NCI-H1105 (cell line): ENCODE results near the gene NCOR2.

Experiments
- DNase-seq: peaks from one replicate; lab custom pipeline; 2025; lab: John Stamatoyannopoulos, UW

Gene NCOR2

DNA sequence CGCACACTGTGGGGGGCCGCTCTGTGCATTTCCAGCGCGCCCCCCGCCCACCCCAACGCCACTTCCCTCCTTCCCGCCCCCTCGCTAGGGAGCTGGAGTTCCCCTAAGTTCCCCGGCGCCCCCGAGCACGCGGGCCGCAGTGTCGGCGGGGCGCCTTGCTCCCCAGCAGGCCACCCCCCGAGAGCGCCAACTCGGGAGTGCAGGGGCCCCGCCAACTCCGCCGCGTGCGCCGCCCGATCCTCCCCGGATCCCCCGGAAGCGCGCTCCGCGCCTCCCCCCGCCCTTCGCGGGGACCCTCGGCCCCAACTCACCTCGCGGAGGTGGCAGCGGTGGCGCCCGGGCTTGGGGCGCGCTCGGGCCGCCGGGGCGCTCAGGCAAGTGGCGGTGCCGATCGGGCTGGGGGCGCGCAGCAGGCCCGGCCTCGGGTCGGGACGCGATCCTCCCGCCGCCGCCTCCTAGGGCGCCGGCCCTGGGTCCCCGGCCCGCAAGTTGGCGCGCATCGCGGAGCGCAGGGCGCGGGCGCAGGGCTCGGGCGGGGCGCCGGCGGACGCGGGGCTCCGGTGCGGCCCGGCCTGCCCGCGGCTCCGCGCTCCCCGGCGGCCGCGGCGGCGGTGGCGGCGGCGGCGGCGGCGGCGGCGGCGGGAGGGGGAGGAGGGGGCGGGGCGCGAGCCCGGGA, at the start of gene NCOR2:
Gene NCOR2 (minus strand): TSS at position 616 of the 676 bp plus-strand sequence. CDS start 72,361 bp downstream, outside the sequence.
- DNase-seq = peak; percentile 17

- no peak for DNase-seq
Observed at GRCh38 chr12:124616394-124617221, 49.2 kb upstream of the NCOR2 start.

DNA sequence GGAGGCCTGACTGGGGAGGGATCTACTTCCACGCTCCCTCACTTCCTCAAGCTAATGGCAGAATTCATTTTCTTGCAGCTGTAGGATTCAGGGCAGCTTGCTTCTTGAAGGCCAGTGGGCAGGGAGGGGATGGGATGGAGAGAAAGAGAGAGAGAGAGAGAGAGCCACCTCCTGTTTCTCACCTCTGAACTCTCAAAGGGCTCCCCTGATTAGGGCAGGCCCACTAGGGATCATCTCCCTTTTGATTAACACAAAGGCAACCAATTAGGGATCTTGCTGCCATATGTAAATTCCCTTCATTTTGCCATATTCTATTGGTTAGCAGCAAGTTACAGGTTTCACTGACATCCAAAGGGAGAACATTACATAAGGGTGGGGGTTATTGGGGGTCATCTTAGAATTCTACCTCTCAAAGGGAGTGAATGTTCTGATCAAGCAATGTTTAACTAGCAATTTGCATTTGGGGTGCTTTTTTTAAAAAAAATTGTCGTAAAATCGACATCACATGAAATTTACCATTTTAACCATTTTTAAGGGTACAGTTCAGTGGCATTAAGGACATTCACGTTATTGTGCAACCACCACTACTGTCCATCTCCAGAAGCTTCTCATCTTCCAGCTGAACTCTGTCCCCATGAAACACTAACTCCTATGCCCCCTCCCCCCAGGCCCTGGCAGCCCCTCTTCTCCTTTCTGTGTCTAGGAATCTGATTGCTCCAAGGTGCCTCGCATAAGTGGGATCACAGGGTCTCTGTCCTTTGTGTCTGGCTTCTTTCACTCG, 47.3 kb upstream of the NCOR2 start:
- DNase-seq = no peak

GRCh38 chr12:124613151-124613585, 45.8 kb upstream of the NCOR2 start:
- no peak for DNase-seq

DNA sequence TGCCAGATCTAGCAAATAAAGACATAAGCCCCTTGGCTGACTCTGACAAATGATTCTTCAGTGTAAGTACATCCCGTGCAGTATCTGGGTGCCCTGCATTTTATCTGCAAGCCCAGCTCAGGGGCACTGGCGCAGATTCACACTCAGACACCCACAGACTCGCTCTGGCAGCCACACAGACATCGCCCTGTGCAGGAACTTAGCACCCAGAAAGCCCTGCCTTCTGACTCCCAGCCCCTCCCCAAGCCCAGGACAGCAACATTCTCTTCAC, 44.9 kb upstream of the NCOR2 start:
- DNase-seq = no peak

- no peak for DNase-seq
Observed at GRCh38 chr12:124611559-124612409, 44.4 kb upstream of the NCOR2 start.

GRCh38 chr12:124610629-124611558, 43.5 kb upstream of the NCOR2 start:
- DNase-seq = no peak

- no peak for DNase-seq
Observed at GRCh38 chr12:124610021-124610612, 42.7 kb upstream of the NCOR2 start.

- DNase-seq = peak; percentile 92
Observed at GRCh38 chr12:124609041-124609989, 41.9 kb upstream of the NCOR2 start.

- DNase-seq = no peak
Observed at GRCh38 chr12:124608450-124608870, 41.0 kb upstream of the NCOR2 start.

- no peak for DNase-seq
Observed at GRCh38 chr12:124607681-124608425, 40.4 kb upstream of the NCOR2 start.

DNA sequence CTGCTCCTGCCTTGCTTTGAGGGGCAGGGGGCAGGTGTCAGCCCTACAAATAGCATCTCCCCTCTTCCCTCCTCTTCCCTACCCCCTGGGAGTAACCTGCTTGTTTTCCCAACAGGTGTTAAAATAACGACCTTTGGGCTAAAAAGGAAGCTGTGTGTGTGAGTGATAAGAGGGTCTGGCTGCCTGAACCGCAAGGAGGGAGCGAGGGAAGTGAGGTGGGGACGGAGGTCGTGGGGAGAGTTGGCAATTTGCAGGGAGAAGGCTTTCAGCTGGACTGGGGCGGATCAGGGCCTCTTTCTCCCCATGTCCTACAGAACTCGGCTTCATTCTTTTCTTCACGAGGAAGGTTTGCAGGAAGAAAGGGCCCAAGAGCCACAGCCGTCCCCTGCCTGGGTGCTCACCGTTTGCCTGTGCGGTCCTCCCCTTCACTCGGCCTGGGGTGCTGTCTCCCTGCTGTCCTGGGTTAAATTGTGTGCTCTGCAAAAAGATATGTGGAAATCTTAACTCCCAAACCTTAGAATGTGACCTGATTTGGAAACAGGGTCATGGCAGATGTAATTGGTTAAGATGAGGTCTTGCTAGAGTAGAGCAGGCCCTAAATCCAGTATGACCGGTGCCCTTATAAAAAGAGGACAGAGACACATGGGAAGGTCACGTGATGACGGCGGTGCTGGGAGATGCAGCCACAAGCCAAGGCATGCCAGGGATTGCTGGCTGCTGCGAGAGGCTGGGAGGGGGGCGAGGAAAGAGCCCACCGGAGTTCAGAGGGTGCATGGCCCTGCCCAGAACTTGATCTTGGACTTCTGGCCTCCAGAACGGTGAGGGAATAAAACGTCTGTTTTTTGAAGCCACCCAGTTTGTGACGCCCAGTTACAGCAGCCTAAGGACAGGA, 38.7 kb upstream of the NCOR2 start:
- no peak for DNase-seq

GRCh38 chr12:124605150-124605882, 37.9 kb upstream of the NCOR2 start:
- DNase-seq = no peak

- DNase-seq = no peak
Observed at GRCh38 chr12:124604264-124604680, 36.9 kb upstream of the NCOR2 start.

- no peak for DNase-seq
Observed at GRCh38 chr12:124603831-124604251, 36.4 kb upstream of the NCOR2 start.

GRCh38 chr12:124603100-124603541, 35.7 kb upstream of the NCOR2 start:
- no peak for DNase-seq
